Measurements from ENCODE around the gene MEAK7.

The MEAK7 gene

GRCh38 chr16:84507011-84507982, 2.8 kb upstream of the MEAK7 start:
- no peak for TF ChIP-seq FOXP2 (optimal IDR thresholded peaks at IDR 0.05; ENCODE audit: borderline replicate concordance, extremely low read depth, extremely low read length, insufficient read depth)
- no peak for TF ChIP-seq SIN3A (IDR thresholded peaks at IDR 0.05; ENCODE audit: borderline replicate concordance, insufficient read depth, low read length)
- TF ChIP-seq POLR2AphosphoS5 (IDR thresholded peaks at IDR 0.05; ENCODE audit: low read depth, low read length): no peak
- no peak for TF ChIP-seq REST (IDR thresholded peaks at IDR 0.05; ENCODE audit: insufficient read depth in 1 of 2, low read depth in 2 of 2, low read length in 2 of 2)
- no peak for TF ChIP-seq TAF1 (IDR thresholded peaks at IDR 0.05; ENCODE audit: borderline replicate concordance, insufficient read depth, low read length)

- no peak for TF ChIP-seq FOXP2 (optimal IDR thresholded peaks at IDR 0.05; ENCODE audit: borderline replicate concordance, extremely low read depth, extremely low read length, insufficient read depth)
- no peak for TF ChIP-seq SIN3A (IDR thresholded peaks at IDR 0.05; ENCODE audit: borderline replicate concordance, insufficient read depth, low read length)
- no peak for TF ChIP-seq REST (IDR thresholded peaks at IDR 0.05; ENCODE audit: insufficient read depth in 1 of 2, low read depth in 2 of 2, low read length in 2 of 2)
- no peak for TF ChIP-seq POLR2AphosphoS5 (IDR thresholded peaks at IDR 0.05; ENCODE audit: low read depth, low read length)
- no peak for TF ChIP-seq TAF1 (IDR thresholded peaks at IDR 0.05; ENCODE audit: borderline replicate concordance, insufficient read depth, low read length)
These were observed 1.1 kb upstream of the MEAK7 start for GRCh38 chr16:84505249-84506187.

GRCh38 chr16:84503751-84504395, 586 bp downstream of the MEAK7 start:
- no peak for TF ChIP-seq TAF1 (IDR thresholded peaks at IDR 0.05; ENCODE audit: borderline replicate concordance, insufficient read depth, low read length)
- TF ChIP-seq FOXP2 (optimal IDR thresholded peaks at IDR 0.05; ENCODE audit: borderline replicate concordance, extremely low read depth, extremely low read length, insufficient read depth): no peak
- no peak for TF ChIP-seq SIN3A (IDR thresholded peaks at IDR 0.05; ENCODE audit: borderline replicate concordance, insufficient read depth, low read length)
- TF ChIP-seq REST (IDR thresholded peaks at IDR 0.05; ENCODE audit: insufficient read depth in 1 of 2, low read depth in 2 of 2, low read length in 2 of 2): no peak
- TF ChIP-seq POLR2AphosphoS5 (IDR thresholded peaks at IDR 0.05; ENCODE audit: low read depth, low read length): no peak

- TF ChIP-seq SIN3A (IDR thresholded peaks at IDR 0.05; ENCODE audit: borderline replicate concordance, insufficient read depth, low read length) (no peak), REST (IDR thresholded peaks at IDR 0.05; ENCODE audit: insufficient read depth in 1 of 2, low read depth in 2 of 2, low read length in 2 of 2) (no peak), FOXP2 (optimal IDR thresholded peaks at IDR 0.05; ENCODE audit: borderline replicate concordance, extremely low read depth, extremely low read length, insufficient read depth) (no peak), POLR2AphosphoS5 (IDR thresholded peaks at IDR 0.05; ENCODE audit: low read depth, low read length) (no peak), TAF1 (IDR thresholded peaks at IDR 0.05; ENCODE audit: borderline replicate concordance, insufficient read depth, low read length) (no peak)
These were observed 1.9 kb downstream of the MEAK7 start for GRCh38 chr16:84502581-84502980.

Measured in PFSK-1 (cell line).